ENCODE results near the gene YBX2.
A peak's percentile ranks its signal among the peaks of the same experiment; 100 is the strongest.

The YBX2 gene

GRCh38 chr17:7309628-7310027, 15.2 kb upstream of the YBX2 start:
- Histone ChIP-seq H3K36me3 (ENCODE audit: control insufficient read depth, insufficient read depth, low read length) (peaks cover 40% of the 10 kb centered on the region), H3K9me3 (ENCODE audit: control insufficient read depth, insufficient read depth, low read length) (no peaks in the 10 kb centered on the region), H3K4me1 (ENCODE audit: control insufficient read depth, insufficient read depth, low read length) (peaks cover 2% of the 10 kb centered on the region), H3K27me3 (ENCODE audit: control insufficient read depth, insufficient read depth, low read length) (no peaks in the 10 kb centered on the region), H3K9ac (ENCODE audit: low read depth, low read length) (no peak overlapping the region), H3K4me3 (ENCODE audit: low read depth, low read length) (peak overlapping the region; percentile 95)

DNA sequence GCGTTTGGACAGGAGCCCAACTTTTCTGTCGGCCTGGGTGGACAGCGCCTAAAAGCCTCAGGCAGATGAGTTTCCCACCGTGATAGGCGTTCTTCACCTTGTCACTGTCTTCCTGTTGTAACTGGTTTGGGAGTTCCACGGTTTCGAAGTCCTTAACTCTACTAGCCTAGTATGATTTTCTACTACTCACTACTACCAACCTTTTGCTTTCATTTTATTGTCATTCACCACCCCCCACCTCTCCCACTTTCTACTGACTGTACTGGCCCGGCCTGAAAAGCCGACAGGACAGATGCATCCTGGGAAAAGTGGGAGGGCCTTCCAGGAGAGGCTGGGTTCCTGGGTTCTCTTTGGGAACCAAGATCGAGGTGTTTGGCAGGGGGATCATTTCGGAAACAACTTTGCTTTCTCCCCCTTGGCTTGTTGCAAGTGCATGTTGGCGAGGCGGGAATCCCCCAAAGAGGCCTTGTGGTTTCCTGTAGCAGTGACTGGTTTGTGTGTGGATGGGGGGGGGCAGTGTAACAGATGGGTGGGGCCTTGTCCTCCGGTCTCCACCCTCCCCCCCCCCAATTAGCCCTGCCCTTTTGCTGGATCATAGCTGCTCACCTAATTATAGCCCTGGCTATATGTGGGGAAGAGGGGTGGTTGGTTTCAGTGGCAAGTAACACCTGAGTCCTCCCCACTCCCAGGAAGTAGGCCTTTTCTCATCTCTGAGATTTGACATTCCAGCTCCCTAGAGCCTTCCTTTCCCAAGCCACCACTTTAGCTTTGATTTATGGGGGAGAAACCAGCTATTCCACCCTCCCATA, 14.4 kb upstream of the YBX2 start:
- peak overlapping the region; percentile 95 for H3K4me3 ChIP-seq (ENCODE audit: low read depth, low read length)
- peak overlapping the region; percentile 99 for H3K9ac ChIP-seq (ENCODE audit: low read depth, low read length)
- no peaks in the 10 kb centered on the region for H3K27me3 ChIP-seq (ENCODE audit: control insufficient read depth, insufficient read depth, low read length)
- H3K4me1 ChIP-seq (ENCODE audit: control insufficient read depth, insufficient read depth, low read length), result peaks cover 2% of the 10 kb centered on the region
- no peaks in the 10 kb centered on the region for H3K9me3 ChIP-seq (ENCODE audit: control insufficient read depth, insufficient read depth, low read length)
- peaks cover 40% of the 10 kb centered on the region for H3K36me3 ChIP-seq (ENCODE audit: control insufficient read depth, insufficient read depth, low read length)

- Histone ChIP-seq H3K4me1 (ENCODE audit: control insufficient read depth, insufficient read depth, low read length) (peaks cover 2% of the 10 kb centered on the region), H3K9ac (ENCODE audit: low read depth, low read length) (peak overlapping the region; percentile 99), H3K9me3 (ENCODE audit: control insufficient read depth, insufficient read depth, low read length) (no peaks in the 10 kb centered on the region), H3K36me3 (ENCODE audit: control insufficient read depth, insufficient read depth, low read length) (peaks cover 31% of the 10 kb centered on the region), H3K4me3 (ENCODE audit: low read depth, low read length) (peak overlapping the region; percentile 95), H3K27me3 (ENCODE audit: control insufficient read depth, insufficient read depth, low read length) (no peaks in the 10 kb centered on the region)
Measured at GRCh38 chr17:7307686-7308624, 13.5 kb upstream of the YBX2 start.

DNA sequence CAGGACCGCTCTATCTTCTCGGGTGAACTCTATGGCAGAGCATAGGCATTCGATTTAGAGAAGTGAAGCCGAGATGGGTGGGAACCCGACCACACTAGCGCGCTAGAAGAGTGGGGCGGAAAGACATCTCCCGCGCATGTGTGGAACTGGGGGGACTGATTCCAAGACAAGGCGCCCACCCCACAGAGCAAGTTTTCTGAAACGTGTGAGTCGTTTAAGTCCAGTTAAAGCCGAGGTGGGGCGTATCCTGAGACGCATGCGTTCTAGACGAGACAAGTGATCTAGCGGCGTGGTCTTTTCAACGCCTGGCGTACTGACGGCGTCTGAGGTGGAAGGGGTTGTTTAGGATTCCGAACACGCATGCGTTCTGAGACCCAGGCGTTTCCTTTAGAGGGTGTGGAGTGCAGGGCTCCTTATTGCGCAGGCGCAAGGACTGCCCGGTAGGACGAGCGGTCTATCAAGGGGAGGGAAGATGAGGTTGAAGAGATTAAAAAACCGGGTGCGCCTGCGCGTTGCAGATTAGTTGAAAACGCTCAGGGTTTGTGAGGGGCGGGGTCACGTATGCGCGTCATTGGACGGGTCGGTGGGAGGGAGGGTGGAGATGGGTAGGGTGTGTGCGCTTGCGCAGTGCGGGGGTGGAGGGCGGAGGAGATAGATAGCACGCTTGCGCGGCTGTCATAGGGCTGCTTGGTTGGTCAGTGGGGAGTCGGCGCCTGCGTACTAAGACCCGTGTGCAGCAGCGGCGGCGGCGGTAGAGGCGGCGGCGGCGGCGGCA, 12.7 kb upstream of the YBX2 start, which contains the start of gene EIF5A:
Gene EIF5A, plus strand, starts transcription at position 718 of the 775 bp plus-strand sequence. CDS start 2,008 bp downstream, outside the sequence.
- H3K4me1 ChIP-seq (ENCODE audit: control insufficient read depth, insufficient read depth, low read length), result peaks cover 2% of the 10 kb centered on the region

GRCh38 chr17:7304179-7304578, 9.7 kb upstream of the YBX2 start:
- Histone ChIP-seq H3K4me3 (ENCODE audit: low read depth, low read length) (no peak overlapping the region), H3K27me3 (ENCODE audit: control insufficient read depth, insufficient read depth, low read length) (no peaks in the 10 kb centered on the region), H3K4me1 (ENCODE audit: control insufficient read depth, insufficient read depth, low read length) (no peaks in the 10 kb centered on the region), H3K9me3 (ENCODE audit: control insufficient read depth, insufficient read depth, low read length) (no peaks in the 10 kb centered on the region), H3K9ac (ENCODE audit: low read depth, low read length) (no peak overlapping the region), H3K36me3 (ENCODE audit: control insufficient read depth, insufficient read depth, low read length) (no peaks in the 10 kb centered on the region)

More for the DNA sequence above, 12.7 kb upstream of the YBX2 start, which contains the start of gene EIF5A:
- peak within 1 kb of the TSS; percentile 95 for H3K4me3 ChIP-seq (ENCODE audit: low read depth, low read length)
- no peaks in the 10 kb centered on the region for H3K27me3 ChIP-seq (ENCODE audit: control insufficient read depth, insufficient read depth, low read length)
- H3K9me3 ChIP-seq (ENCODE audit: control insufficient read depth, insufficient read depth, low read length), result no peaks in the 10 kb centered on the region
- H3K36me3 ChIP-seq (ENCODE audit: control insufficient read depth, insufficient read depth, low read length), result peaks cover 24% of the 10 kb centered on the region
- peak within 1 kb of the TSS; percentile 99 for H3K9ac ChIP-seq (ENCODE audit: low read depth, low read length)

GRCh38 chr17:7296189-7296861, 1.9 kb upstream of the YBX2 start:
- Histone ChIP-seq H3K36me3 (ENCODE audit: control insufficient read depth, insufficient read depth, low read length) (no peaks in the 10 kb centered on the region), H3K27me3 (ENCODE audit: control insufficient read depth, insufficient read depth, low read length) (peaks cover 6% of the 10 kb centered on the region), H3K4me3 (ENCODE audit: low read depth, low read length) (peak overlapping the region; percentile 30), H3K4me1 (ENCODE audit: control insufficient read depth, insufficient read depth, low read length) (peaks cover 6% of the 10 kb centered on the region), H3K9ac (ENCODE audit: low read depth, low read length) (no peak overlapping the region), H3K9me3 (ENCODE audit: control insufficient read depth, insufficient read depth, low read length) (no peaks in the 10 kb centered on the region)

- Histone ChIP-seq H3K27me3 (ENCODE audit: control insufficient read depth, insufficient read depth, low read length) (peaks cover 6% of the 10 kb centered on the region), H3K4me1 (ENCODE audit: control insufficient read depth, insufficient read depth, low read length) (peaks cover 6% of the 10 kb centered on the region), H3K9me3 (ENCODE audit: control insufficient read depth, insufficient read depth, low read length) (no peaks in the 10 kb centered on the region), H3K36me3 (ENCODE audit: control insufficient read depth, insufficient read depth, low read length) (no peaks in the 10 kb centered on the region), H3K9ac (ENCODE audit: low read depth, low read length) (no peak overlapping the region), H3K4me3 (ENCODE audit: low read depth, low read length) (peak overlapping the region; percentile 71)
Measured at GRCh38 chr17:7295230-7296180, 1.1 kb upstream of the YBX2 start.

DNA sequence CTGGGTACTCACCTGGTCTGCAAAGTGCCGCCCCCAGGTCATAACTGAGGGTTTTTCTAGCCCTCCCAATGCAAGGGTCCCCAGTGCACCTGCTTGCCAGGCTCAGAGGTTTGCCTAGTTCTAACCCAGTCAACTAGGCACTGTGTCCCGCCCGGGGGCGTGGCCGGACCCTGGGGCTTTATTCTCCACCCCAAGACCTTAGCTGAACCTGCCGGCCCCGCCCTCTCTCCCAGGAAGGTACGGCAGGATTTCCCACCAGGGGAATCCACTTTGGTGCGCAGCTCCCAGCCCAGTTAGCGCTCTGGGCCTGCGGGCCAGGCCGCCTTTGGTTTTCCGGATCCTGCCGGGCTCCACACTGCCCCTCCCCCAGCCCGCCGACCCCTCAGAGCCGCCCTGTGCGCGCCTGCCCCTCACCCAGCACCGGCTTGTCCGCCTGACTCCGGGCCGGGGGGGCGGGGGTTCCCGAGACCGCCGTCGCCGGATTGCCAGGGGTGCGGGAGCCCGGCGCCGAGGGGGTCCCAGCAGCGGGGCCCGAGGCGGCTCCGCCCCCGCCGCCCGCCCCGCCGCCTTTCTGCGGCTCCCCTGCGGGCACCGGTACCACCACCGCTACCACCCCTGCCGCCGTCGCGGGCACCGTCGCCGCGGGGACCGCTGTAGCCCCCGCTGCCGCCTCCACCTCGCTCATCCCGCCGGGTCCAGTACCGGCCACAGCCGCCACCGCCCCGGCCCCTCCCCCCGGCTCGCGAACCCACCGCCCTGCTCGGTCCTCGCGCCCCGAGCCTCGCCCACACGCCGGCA, 424 bp downstream of the YBX2 start:
- no peaks in the 10 kb centered on the region for H3K9me3 ChIP-seq (ENCODE audit: control insufficient read depth, insufficient read depth, low read length)
- H3K36me3 ChIP-seq (ENCODE audit: control insufficient read depth, insufficient read depth, low read length), result no peaks in the 10 kb centered on the region
- no peak overlapping the region for H3K9ac ChIP-seq (ENCODE audit: low read depth, low read length)
- H3K4me1 ChIP-seq (ENCODE audit: control insufficient read depth, insufficient read depth, low read length), result peaks cover 6% of the 10 kb centered on the region
- H3K4me3 ChIP-seq (ENCODE audit: low read depth, low read length), result peak overlapping the region; percentile 48
- H3K27me3 ChIP-seq (ENCODE audit: control insufficient read depth, insufficient read depth, low read length), result peaks cover 6% of the 10 kb centered on the region

DNA sequence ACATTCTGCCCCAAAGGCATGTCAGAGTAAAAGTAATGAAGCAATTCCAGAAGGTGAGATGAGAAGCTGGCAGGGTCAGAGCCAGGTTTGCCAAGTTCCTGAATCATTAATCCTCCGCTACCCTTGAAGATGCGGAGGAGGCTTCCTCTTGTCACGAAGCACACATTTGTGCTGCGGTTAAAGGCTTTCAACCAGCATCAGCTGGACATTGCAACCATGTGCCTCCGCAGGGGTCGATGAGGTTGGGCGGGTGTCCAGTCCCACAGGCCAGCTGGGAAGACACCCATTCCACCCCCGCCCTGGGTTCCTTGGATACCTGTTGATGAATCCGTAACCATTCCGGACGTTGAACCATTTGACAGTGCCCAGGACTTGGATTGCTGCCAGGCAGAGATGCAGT, 1.3 kb downstream of the YBX2 start:
- H3K4me1 ChIP-seq (ENCODE audit: control insufficient read depth, insufficient read depth, low read length), result peaks cover 6% of the 10 kb centered on the region
- no peaks in the 10 kb centered on the region for H3K9me3 ChIP-seq (ENCODE audit: control insufficient read depth, insufficient read depth, low read length)
- no peaks in the 10 kb centered on the region for H3K36me3 ChIP-seq (ENCODE audit: control insufficient read depth, insufficient read depth, low read length)
- H3K27me3 ChIP-seq (ENCODE audit: control insufficient read depth, insufficient read depth, low read length), result peaks cover 6% of the 10 kb centered on the region
- H3K9ac ChIP-seq (ENCODE audit: low read depth, low read length), result no peak overlapping the region
- H3K4me3 ChIP-seq (ENCODE audit: low read depth, low read length), result peak overlapping the region; percentile 48

All from iPS-15b (cell line).